ENCODE data around the gene TMLHE. TPM values are rescaled to one million over a fixed set of nuclear protein-coding genes. Genes with fewer than 3 reads are reported as not detected.
"Not testable (repeated sequence)": the region's sequence is repeated elsewhere in the genome, so short reads cannot be mapped to it uniquely, and the experiment has no call there.

Gene TMLHE
- total RNA-seq, 2 donors from 2014 or later: 5.1 to 9.3 TPM

GRCh38 chrX:155637714-155638113 lies 25.0 kb upstream of the TMLHE start:
- Histone ChIP-seq H3K4me3 (no peak overlapping the region), H3K27me3 (replicated peaks; ENCODE audit: insufficient read depth) (no peaks in the 10 kb centered on the region), H3K27ac (no peak overlapping the region), H3K36me3 (no peaks in the 10 kb centered on the region), H3K4me1 (replicated peaks) (no peaks in the 10 kb centered on the region), H3K9me3 (no peaks in the 10 kb centered on the region)
- intact Hi-C loops (cut with DNase I): no loop called here
- DNase-seq (ENCODE audit: low spot score): no peak
- TF ChIP-seq POLR2A (IDR thresholded peaks at IDR 0.05) (no peak), POLR2AphosphoS5 (IDR thresholded peaks at IDR 0.05) (no peak)
- TF ChIP-seq, protein P1, sequence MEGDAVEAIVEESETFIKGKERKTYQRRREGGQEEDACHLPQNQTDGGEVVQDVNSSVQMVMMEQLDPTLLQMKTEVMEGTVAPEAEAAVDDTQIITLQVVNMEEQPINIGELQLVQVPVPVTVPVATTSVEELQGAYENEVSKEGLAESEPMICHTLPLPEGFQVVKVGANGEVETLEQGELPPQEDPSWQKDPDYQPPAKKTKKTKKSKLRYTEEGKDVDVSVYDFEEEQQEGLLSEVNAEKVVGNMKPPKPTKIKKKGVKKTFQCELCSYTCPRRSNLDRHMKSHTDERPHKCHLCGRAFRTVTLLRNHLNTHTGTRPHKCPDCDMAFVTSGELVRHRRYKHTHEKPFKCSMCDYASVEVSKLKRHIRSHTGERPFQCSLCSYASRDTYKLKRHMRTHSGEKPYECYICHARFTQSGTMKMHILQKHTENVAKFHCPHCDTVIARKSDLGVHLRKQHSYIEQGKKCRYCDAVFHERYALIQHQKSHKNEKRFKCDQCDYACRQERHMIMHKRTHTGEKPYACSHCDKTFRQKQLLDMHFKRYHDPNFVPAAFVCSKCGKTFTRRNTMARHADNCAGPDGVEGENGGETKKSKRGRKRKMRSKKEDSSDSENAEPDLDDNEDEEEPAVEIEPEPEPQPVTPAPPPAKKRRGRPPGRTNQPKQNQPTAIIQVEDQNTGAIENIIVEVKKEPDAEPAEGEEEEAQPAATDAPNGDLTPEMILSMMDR (IDR thresholded peaks at IDR 0.05): no peak

GRCh38 chrX:155635019-155635418 lies 22.3 kb upstream of the TMLHE start:
- H3K9me3 ChIP-seq; H3K27me3 ChIP-seq (replicated peaks; ENCODE audit: insufficient read depth); H3K4me1 ChIP-seq (replicated peaks); intact Hi-C loops (cut with DNase I); H3K4me3 ChIP-seq; H3K27ac ChIP-seq; DNase-seq (ENCODE audit: low spot score); H3K36me3 ChIP-seq: not testable (repeated sequence)
- 100% methylated on average over 1 of the region's 1 CpG for WGBS

GRCh38 chrX:155632431-155633100 lies 19.8 kb upstream of the TMLHE start:
- WGBS: 87% methylated on average over 3 of the region's 3 CpGs
- no peaks in the 10 kb centered on the region for H3K27me3 ChIP-seq (replicated peaks; ENCODE audit: insufficient read depth)
- H3K27ac ChIP-seq: no peak overlapping the region
- H3K4me1 ChIP-seq (replicated peaks): no peaks in the 10 kb centered on the region
- no peak for DNase-seq (ENCODE audit: low spot score)
- H3K9me3 ChIP-seq: no peaks in the 10 kb centered on the region
- no peak overlapping the region for H3K4me3 ChIP-seq
- H3K36me3 ChIP-seq: no peaks in the 10 kb centered on the region
- intact Hi-C loops (cut with DNase I): no loop called here
- no peak for TF ChIP-seq POLR2AphosphoS5 (IDR thresholded peaks at IDR 0.05)
- TF ChIP-seq POLR2A (IDR thresholded peaks at IDR 0.05): no peak
- TF ChIP-seq, protein P1 (IDR thresholded peaks at IDR 0.05): no peak

- H3K27ac ChIP-seq; H3K4me1 ChIP-seq (replicated peaks); intact Hi-C loops (cut with DNase I); H3K36me3 ChIP-seq; H3K27me3 ChIP-seq (replicated peaks; ENCODE audit: insufficient read depth); H3K9me3 ChIP-seq; H3K4me3 ChIP-seq; DNase-seq (ENCODE audit: low spot score): not testable (repeated sequence)
These were observed 7.4 kb upstream of the TMLHE start for GRCh38 chrX:155620110-155620509.

DNA sequence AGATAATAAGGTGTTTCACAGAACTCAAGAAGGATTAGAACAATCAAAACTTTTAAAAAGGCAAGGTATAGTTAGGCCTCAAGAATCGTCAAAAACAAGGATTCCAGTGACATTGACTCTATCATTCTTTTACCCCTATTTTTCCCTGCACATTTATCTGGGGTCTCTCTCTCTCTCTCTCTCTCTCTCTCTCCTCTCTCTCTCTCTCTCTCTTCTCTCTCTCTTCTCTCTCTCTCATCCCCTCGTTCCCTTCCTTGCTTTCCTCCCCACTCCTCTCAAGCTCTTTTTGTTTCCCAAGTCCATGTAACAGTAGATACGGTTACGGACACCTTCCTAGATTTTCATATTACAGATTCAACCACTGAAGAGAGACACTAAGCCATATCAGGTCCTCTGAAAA lies 3.2 kb upstream of the TMLHE start:
- DNase-seq (ENCODE audit: low spot score): no peak
- H3K27me3 ChIP-seq (replicated peaks; ENCODE audit: insufficient read depth): no peaks in the 10 kb centered on the region
- H3K36me3 ChIP-seq: no peaks in the 10 kb centered on the region
- TF ChIP-seq POLR2AphosphoS5 (IDR thresholded peaks at IDR 0.05) (no peak), POLR2A (IDR thresholded peaks at IDR 0.05) (no peak)
- TF ChIP-seq, protein P1 (IDR thresholded peaks at IDR 0.05): no peak
- no peaks in the 10 kb centered on the region for H3K9me3 ChIP-seq
- WGBS: 89% methylated on average over 4 of the region's 4 CpGs
- intact Hi-C loops (cut with DNase I): no loop called here
- no peak overlapping the region for H3K27ac ChIP-seq
- no peaks in the 10 kb centered on the region for H3K4me1 ChIP-seq (replicated peaks)
- no peak overlapping the region for H3K4me3 ChIP-seq

DNA sequence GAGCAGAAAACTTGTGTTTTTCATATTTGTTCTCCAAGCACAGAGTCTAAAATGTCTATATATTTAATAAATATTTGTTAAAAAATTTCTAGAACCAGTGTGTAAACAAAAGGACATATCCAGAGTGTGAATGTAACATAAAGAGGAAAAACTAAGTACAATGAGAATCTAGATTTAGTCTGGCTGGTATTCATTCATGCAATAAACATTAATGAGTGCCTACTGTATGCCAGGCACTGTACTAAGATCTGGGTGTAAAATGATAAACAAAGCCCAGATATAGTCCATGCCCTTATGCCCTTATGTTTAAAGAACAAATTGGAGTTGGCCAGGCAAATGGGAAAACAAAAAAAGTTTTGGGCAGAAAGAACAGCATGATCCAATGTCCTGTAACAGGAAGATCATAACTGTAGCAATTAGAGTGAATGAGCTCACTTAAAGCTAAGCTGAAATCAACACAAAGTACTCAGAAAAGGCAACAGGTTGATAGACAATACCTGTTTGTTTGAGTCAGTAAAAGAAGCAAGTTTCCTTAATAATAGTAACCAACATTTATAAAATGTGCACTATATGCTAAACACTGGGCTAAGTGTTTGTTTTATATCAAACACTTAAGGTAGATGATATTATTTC lies 1.3 kb upstream of the TMLHE start:
- Histone ChIP-seq H3K4me3 (no peak overlapping the region), H3K36me3 (no peaks in the 10 kb centered on the region), H3K27ac (no peak overlapping the region), H3K9me3 (no peaks in the 10 kb centered on the region), H3K4me1 (replicated peaks) (no peaks in the 10 kb centered on the region), H3K27me3 (replicated peaks; ENCODE audit: insufficient read depth) (no peaks in the 10 kb centered on the region)
- intact Hi-C loops (cut with DNase I): no loop called here
- TF ChIP-seq POLR2AphosphoS5 (IDR thresholded peaks at IDR 0.05): no peak
- TF ChIP-seq POLR2A (IDR thresholded peaks at IDR 0.05): no peak
- TF ChIP-seq, protein P1 (IDR thresholded peaks at IDR 0.05): no peak
- DNase-seq (ENCODE audit: low spot score): no peak
